RWPE1 (cell line): Measurements from ENCODE around the gene TNFAIP2.
A peak's percentile ranks its signal among the peaks of the same experiment; 100 is the strongest.

Experiments
- CTCF ChIA-PET: fragments of 350-600 bp; sonication (Branson Sonifier 250); formaldehyde crosslinking; extraction: SDS; loops from one replicate; lab custom pipeline; 2021; lab: Yijun Ruan, JAX
- POLR2A ChIA-PET: fragments of 400-600 bp; formaldehyde crosslinking; extraction: SDS; loops from one replicate; lab custom pipeline; 2020; ENCODE audit warnings: antibody characterized with exemption; ENCODE audit not compliant: low non-redundant PET; lab: Yijun Ruan, JAX
- DNase-seq: peaks from one replicate; pipeline ENCODE4 v3.0.0; 2012; ENCODE audit warnings: low spot score
- H3K27ac ChIP-seq: fragments of 450-650 bp; 2 replicates; pipeline ENCODE4 v1.5.1; 2017
- CTCF ChIP-seq: fragments of 450-650 bp; conservative IDR thresholded peaks from 2 replicates; pipeline ENCODE4 v1.5.1; 2017; ENCODE audit warnings: low read depth, mild to moderate bottlenecking

The TNFAIP2 gene

DNA sequence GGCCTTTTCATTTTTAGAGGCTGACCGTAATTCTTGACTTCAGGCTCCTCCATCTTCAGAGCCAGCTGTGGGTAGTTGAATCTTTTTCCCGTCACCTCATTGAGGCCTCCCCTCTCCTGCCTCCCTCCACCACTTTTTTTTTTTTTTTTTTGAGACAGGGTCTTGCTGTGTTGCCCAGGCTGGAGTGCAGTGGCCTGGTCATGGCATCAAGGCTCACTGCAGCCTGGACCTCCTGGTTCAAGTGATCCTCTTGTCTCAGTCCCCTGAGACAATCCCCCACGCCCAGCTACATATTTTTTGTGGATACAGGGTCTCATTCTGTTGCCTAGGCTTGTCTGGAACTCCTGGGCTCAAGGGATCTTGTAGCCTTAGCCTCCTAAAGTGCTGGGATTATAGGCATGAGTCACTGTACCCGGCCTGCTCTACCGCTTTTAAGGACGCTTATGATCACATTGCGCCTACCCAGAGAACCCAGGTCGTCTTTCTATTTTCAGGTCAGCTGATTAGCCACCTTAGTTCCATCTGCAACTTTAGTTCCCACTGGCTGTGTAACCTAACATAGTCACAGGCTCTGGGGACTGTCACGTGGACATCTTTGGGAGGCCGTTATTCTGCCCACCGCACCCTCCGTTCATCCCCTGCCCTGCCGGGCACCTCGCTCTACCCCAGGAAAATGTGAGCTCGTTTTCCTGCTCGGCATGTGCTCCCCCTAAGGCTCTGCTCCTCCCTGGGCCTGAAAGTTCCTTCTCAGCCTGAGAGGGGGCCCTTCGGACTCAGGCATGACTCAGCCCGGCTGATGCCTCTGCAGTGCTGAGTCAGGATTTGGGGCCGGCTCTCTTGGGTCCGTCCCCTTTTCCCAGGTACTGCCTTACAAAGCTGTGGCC is 13.4 kb downstream of the TNFAIP2 start:
- H3K27ac ChIP-seq: peak overlapping the region; percentile 74
- POLR2A ChIA-PET: no interaction called here
- TF ChIP-seq CTCF: no peak
- peak; percentile 69 for DNase-seq
- CTCF ChIA-PET: interaction anchor here (0.6 to 2.4 kb wide), 4 partner anchors 10 to 728 kb away, joined by 3 to 14 read pairs (median 4); no protein-coding TSS in a partner anchor

DNA sequence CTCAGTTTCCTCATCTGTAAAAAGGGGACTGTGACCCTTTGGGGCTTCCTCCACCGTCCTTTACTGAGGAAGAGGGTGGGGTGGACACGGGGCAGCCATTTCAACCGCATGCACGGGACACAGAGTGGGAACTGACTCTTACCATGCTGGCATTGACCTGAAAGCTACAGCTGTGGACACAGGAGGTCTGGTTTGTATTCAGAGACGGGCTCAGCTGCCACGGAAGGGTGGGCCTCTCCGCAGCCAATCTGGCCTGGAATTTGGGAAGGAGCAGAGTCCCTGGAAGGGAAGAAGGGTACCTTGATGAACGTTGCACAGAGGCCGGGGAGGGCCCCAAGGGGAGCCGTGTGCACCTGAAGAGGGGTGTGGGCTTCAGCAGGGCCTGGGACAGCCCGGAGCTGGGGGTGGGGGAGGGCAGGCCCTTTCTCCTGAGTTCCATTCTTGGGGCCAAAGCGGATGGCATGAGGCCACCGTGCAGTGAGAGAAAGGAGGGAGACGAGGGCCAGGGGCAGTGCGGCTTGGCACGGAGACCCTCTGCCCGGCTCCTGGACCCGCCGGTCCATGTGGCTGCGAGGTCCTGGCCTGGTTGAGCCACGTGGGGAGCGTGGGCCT is 14.5 kb downstream of the TNFAIP2 start:
- peak overlapping the region; percentile 74 for H3K27ac ChIP-seq
- POLR2A ChIA-PET: no interaction called here
- no peak for DNase-seq
- CTCF ChIA-PET: interaction anchor here (0.8 to 2.4 kb wide), 3 partner anchors 9 to 33 kb away, joined by 3 to 14 read pairs (median 3); no protein-coding TSS in a partner anchor
- no peak for TF ChIP-seq CTCF

- no peak for TF ChIP-seq CTCF
- no peak for DNase-seq
- no peak overlapping the region for H3K27ac ChIP-seq
- POLR2A ChIA-PET: no interaction called here
- CTCF ChIA-PET: interaction anchor here (0.6 to 0.9 kb wide), 2 partner anchors 9 to 19 kb away, joined by 3 to 4 read pairs; no protein-coding TSS in a partner anchor
Measured at GRCh38 chr14:103138301-103139131, 15.3 kb downstream of the TNFAIP2 start.

GRCh38 chr14:103139132-103140025 is 16.1 kb downstream of the TNFAIP2 start:
- CTCF ChIA-PET: no interaction called here
- POLR2A ChIA-PET: no interaction called here
- no peak for DNase-seq
- H3K27ac ChIP-seq: no peak overlapping the region
- TF ChIP-seq CTCF: no peak

DNA sequence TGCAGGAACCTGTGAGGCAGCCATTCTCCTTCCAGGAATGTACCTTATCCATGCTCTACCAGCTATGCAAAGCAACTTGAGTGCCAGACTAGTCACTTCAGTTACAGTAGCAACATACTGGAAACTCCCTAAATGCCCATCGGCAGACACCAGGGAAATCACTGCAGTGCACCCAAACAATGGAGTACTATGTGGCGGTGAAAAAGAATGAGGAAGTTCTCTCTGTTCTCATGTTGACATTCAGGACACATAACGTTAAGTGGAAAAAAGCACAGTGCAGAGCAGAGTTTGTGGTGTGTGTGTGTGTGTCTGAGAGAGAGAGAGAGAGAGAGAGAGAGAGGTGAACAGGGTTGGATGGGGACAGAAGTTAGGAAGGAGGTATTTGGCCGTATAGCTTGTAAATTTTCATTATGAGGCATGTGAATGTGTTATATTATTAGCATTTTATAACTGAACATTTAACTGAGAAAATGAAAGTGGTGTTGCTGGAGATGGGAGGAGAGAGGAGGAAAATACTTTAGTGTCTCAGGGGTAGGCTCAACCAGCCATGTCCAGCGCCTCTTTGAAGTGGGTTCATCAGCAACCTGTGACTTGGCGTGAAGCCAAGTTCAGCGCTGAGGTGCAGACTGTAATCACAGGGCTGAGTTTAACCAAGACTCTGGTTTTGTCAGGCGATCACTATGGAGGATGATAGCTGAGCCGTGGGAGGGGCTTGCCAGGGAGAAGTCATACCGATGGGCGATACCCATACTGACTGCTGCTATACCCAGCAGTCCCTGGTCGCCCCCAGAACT is 17.3 kb downstream of the TNFAIP2 start:
- no peak for TF ChIP-seq CTCF
- ChIA-PET CTCF (interaction anchor here (0.6 kb wide), 2 partner anchors 11 to 393 kb away, joined by 3 to 5 read pairs; no protein-coding TSS in a partner anchor), POLR2A (no interaction called here)
- DNase-seq: no peak
- H3K27ac ChIP-seq: no peak overlapping the region
